Neural progenitor cell (in vitro differentiated cells): ENCODE measurements around the gene TSPAN5.

Experiments
- CTCF ChIP-seq: fragments of 200-600 bp; sonication (generic); IDR thresholded peaks from 2 replicates; pipeline ENCODE4 v1.5.1; 2017; ENCODE audit warnings: antibody characterized with exemption, mild to moderate bottlenecking
- EZH2 ChIP-seq: fragments of 200-600 bp; sonication (generic); IDR thresholded peaks from 2 replicates; pipeline ENCODE4 v1.6.1; 2017; ENCODE audit warnings: antibody characterized with exemption, mild to moderate bottlenecking, moderate library complexity

- TF ChIP-seq CTCF = no peak
- TF ChIP-seq EZH2 = no peak
Measured at GRCh38 chr4:98689507-98690174, 31.2 kb upstream of the TSPAN5 start.
